Stomach (tissue), 9 donors: Measurements from ENCODE around the gene VWC2. TPM values are rescaled to one million over a fixed set of nuclear protein-coding genes. Genes with fewer than 3 reads are reported as not detected.

ENCODE experiments used
- DNase-seq, 2 donors: peaks; one replicate each; pipeline versions ENCODE4 v3.0.0 to v3.0.0-alpha.2; 2013 to 2019
- H3K27ac ChIP-seq, 5 donors: fragments of 200-600 bp in 4 of 5; sonication (generic) in 4 of 5; one replicate each; pipeline ENCODE4 v1.5.1; 2013 to 2019; ENCODE audit warnings: mild to moderate bottlenecking in 1 of 5, moderate library complexity in 1 of 5
- H3K27me3 ChIP-seq, 3 donors: fragments of 200-600 bp; sonication (generic); one replicate each; pipeline ENCODE4 v1.5.1; 2017 to 2019; ENCODE audit warnings: mixed run types in 1 of 3
- H3K36me3 ChIP-seq, 4 donors: fragments of 200-600 bp; sonication (generic); 1 replicate in 3 of 4; 2 replicates in 1 of 4; pipeline ENCODE4 v1.5.1; 2016 to 2019
- H3K4me1 ChIP-seq, 4 donors: fragments of 200-600 bp; sonication (generic); one replicate each; pipeline ENCODE4 v1.5.1; 2016 to 2019
- H3K4me3 ChIP-seq, 4 donors: fragments of 200-600 bp; sonication (generic) in 3 of 4; one replicate each; pipeline ENCODE4 v1.5.1; 2016 to 2019; ENCODE audit warnings: mild to moderate bottlenecking in 1 of 4
- H3K9me3 ChIP-seq, 4 donors: fragments of 200-600 bp; sonication (generic); one replicate each; pipeline ENCODE4 v1.5.1; 2016 to 2019
- CTCF ChIP-seq, 7 experiments: fragments of 450-650 bp in 4 of 7; fragments of 200-600 bp in 3 of 7; sonication (generic) in 3 of 7; IDR thresholded peaks; one replicate each; pipeline ENCODE4 v1.5.1; 2016 to 2019; ENCODE audit warnings: antibody characterized with exemption in 7 of 7, control low read depth in 2 of 7, mild to moderate bottlenecking in 1 of 7
- EP300 ChIP-seq: sonication (generic); formaldehyde crosslinking; IDR thresholded peaks from one replicate; pipeline ENCODE4 v1.6.1; 2017; ENCODE audit warnings: antibody characterized with exemption
- POLR2A ChIP-seq, 4 donors: fragments of 450-650 bp; IDR thresholded peaks; one replicate each; pipeline ENCODE4 v1.6.1; 2016; ENCODE audit warnings: antibody characterized with exemption in 4 of 4, control low read depth in 2 of 4, mild to moderate bottlenecking in 1 of 4, moderate library complexity in 1 of 4
- POLR2AphosphoS5 ChIP-seq, 3 donors: sonication (generic); formaldehyde crosslinking; IDR thresholded peaks; one replicate each; pipeline ENCODE4 v1.6.1; 2016; ENCODE audit warnings: antibody characterized with exemption in 3 of 3
- whole genome bisulfite sequencing, 5 donors: extraction: QIAGEN DNeasy Blood & Tissue Kit in 3 of 5; methylation state at CpG; one replicate each; pipeline versions ENCODE4 v1.1.5 to v1.1.7; 2013 to 2018; 5-methylcytosine and 5-hydroxymethylcytosine counted together
- intact Hi-C: fragments of 100-400 bp; cut with DNase I; formaldehyde crosslinking; loops from one replicate; pipeline ENCODE4 v1.15.1; 2023; ENCODE audit warnings: low total_unique reads
- polyA plus RNA-seq, 3 donors: library from polyadenylated mRNA; stranded (reverse); fragments of 200-250 nt; gene quantifications; one replicate each; pipeline ENCODE4 v1.2.3, GENCODE V29; 2013
- total RNA-seq, 5 donors: library from RNA; depleted of rRNA; stranded (reverse); fragments of >200 nt; gene quantifications; one replicate each; pipeline versions ENCODE4 v1.1.0 to v1.2.3, GENCODE V29; 2014 to 2016
- donor health status: healthy with polysubstance abuse.
- donor health status: Bipolar disorder and iron deficiency.
- donor health status: healthy.

The VWC2 gene
- total and polyA plus RNA-seq, 8 donors = under 0.01 to 0.45 (median 0.10) TPM; not detected in 4

GRCh38 chr7:49763791-49764190, 9.6 kb upstream of the VWC2 start:
- Histone ChIP-seq H3K27me3 (no peaks in the 10 kb centered on the region), H3K36me3 (no peaks in the 10 kb centered on the region), H3K4me1 (no peaks in the 10 kb centered on the region), H3K27ac (no peak overlapping the region), H3K9me3 (no peaks in the 10 kb centered on the region), H3K4me3 (no peak overlapping the region)
- TF ChIP-seq POLR2A (IDR thresholded peaks at IDR 0.05) = no peak
- TF ChIP-seq EP300 = no peak
- TF ChIP-seq POLR2AphosphoS5 (IDR thresholded peaks at IDR 0.05) = no peak
- no peak for TF ChIP-seq CTCF (IDR thresholded peaks at IDR 0.05)
- intact Hi-C loops = no loop called here
- no peak for DNase-seq
- 71 to 84% (median 79%) methylated on average over 3 of the region's 3 CpGs for WGBS, 5 donors

GRCh38 chr7:49766966-49767365, 6.5 kb upstream of the VWC2 start:
- WGBS, 5 donors = 70 to 94% (median 80%) methylated on average over 1 of the region's 1 CpG
- H3K4me3 ChIP-seq = no peak overlapping the region
- DNase-seq = no peak

GRCh38 chr7:49767719-49768118, 5.7 kb upstream of the VWC2 start:
- Histone ChIP-seq H3K36me3 (no peaks in the 10 kb centered on the region), H3K27me3 (peaks cover 0 to 20% (median 0%) of the 10 kb centered on the region in 3 donors), H3K4me1 (peaks cover 0 to 2% (median 0%) of the 10 kb centered on the region in 4 donors), H3K9me3 (no peaks in the 10 kb centered on the region), H3K27ac (no peak overlapping the region), H3K4me3 (no peak overlapping the region)
- TF ChIP-seq EP300 = no peak
- no peak for TF ChIP-seq POLR2A (IDR thresholded peaks at IDR 0.05)
- no peak for TF ChIP-seq CTCF (IDR thresholded peaks at IDR 0.05)
- TF ChIP-seq POLR2AphosphoS5 (IDR thresholded peaks at IDR 0.05) = no peak
- DNase-seq = no peak
- intact Hi-C loops = no loop called here
- WGBS, 5 donors = 66 to 76% (median 72%) methylated on average over 5 of the region's 5 CpGs

More at GRCh38 chr7:49766966-49767365, 6.5 kb upstream of the VWC2 start:
- H3K36me3 ChIP-seq = no peaks in the 10 kb centered on the region
- TF ChIP-seq POLR2A (IDR thresholded peaks at IDR 0.05) (no peak), CTCF (IDR thresholded peaks at IDR 0.05) (no peak), POLR2AphosphoS5 (IDR thresholded peaks at IDR 0.05) (no peak), EP300 (no peak)
- H3K27me3 ChIP-seq = peaks cover 0 to 12% (median 0%) of the 10 kb centered on the region in 3 donors
- intact Hi-C loops = no loop called here
- no peaks in the 10 kb centered on the region for H3K4me1 ChIP-seq
- H3K27ac ChIP-seq = no peak overlapping the region
- H3K9me3 ChIP-seq = no peaks in the 10 kb centered on the region

GRCh38 chr7:49768254-49768653, 5.2 kb upstream of the VWC2 start:
- no peak for DNase-seq
- H3K4me1 ChIP-seq = peaks cover 2 to 7% (median 3%) of the 10 kb centered on the region in 4 donors
- WGBS, 5 donors = 61 to 72% (median 64%) methylated on average over 3 of the region's 3 CpGs
- peaks cover 0 to 25% (median 2%) of the 10 kb centered on the region in 3 donors for H3K27me3 ChIP-seq
- intact Hi-C loops = no loop called here
- H3K4me3 ChIP-seq = no peak overlapping the region
- no peak for TF ChIP-seq EP300
- TF ChIP-seq POLR2A (IDR thresholded peaks at IDR 0.05) = no peak
- H3K9me3 ChIP-seq = peaks cover 0 to under 1% (median 0%) of the 10 kb centered on the region in 4 donors
- no peaks in the 10 kb centered on the region for H3K36me3 ChIP-seq
- no peak overlapping the region for H3K27ac ChIP-seq

- peaks cover 6 to 13% (median 9%) of the 10 kb centered on the region in 4 donors for H3K4me1 ChIP-seq
- intact Hi-C loops = no loop called here
- H3K4me3 ChIP-seq = no peak overlapping the region
- H3K36me3 ChIP-seq = no peaks in the 10 kb centered on the region
- no peak for DNase-seq
- WGBS, 5 donors = 39 to 68% (median 57%) methylated on average over 3 of the region's 3 CpGs
- H3K27me3 ChIP-seq = peaks cover 0 to 31% (median 8%) of the 10 kb centered on the region in 3 donors
- TF ChIP-seq POLR2AphosphoS5 (IDR thresholded peaks at IDR 0.05) (no peak), CTCF (IDR thresholded peaks at IDR 0.05) (no peak), EP300 (no peak), POLR2A (IDR thresholded peaks at IDR 0.05) (no peak)
- H3K27ac ChIP-seq = no peak overlapping the region
- H3K9me3 ChIP-seq = peaks cover 0 to 6% (median 0%) of the 10 kb centered on the region in 4 donors
Measured at GRCh38 chr7:49768835-49769234, 4.6 kb upstream of the VWC2 start.
